Measurements from ENCODE around the gene SIRT1. TPM values are rescaled to one million over a fixed set of nuclear protein-coding genes. Genes with fewer than 3 reads are reported as not detected.
"Not testable (repeated sequence)": the region's sequence is repeated elsewhere in the genome, so short reads cannot be mapped to it uniquely, and the experiment has no call there.

The SIRT1 gene
- total RNA-seq (2021) (41.0 and 42.6 TPM in 2 replicates), Bru-seq, nascent RNA (percentile 92 among the genes with signal in this experiment), BruChase-seq, experiment 1, labeled RNA remaining after a 2-hour chase (percentile 91 among the genes with signal in this experiment), BruChase-seq, experiment 2, labeled RNA remaining after a 6-hour chase (percentile 78 among the genes with signal in this experiment)
- long read RNA-seq, full-length matches to known transcripts, result 59 of 66 reads
- long read RNA-seq, partial matches to known transcripts, result 1 of 66 reads
- long read RNA-seq, other reads (novel, unspliced or antisense), result 6 of 66 reads

- no TSS peak for BruUV-seq (replicated peaks)
Observed at GRCh38 chr10:67884313-67884841, at the start of gene SIRT1. TSS of gene SIRT1 (plus strand) at chr10:67884656. CDS start at chr10:67884722, 66 bp downstream.

GRCh38 chr10:67835541-67836394 lies 48.7 kb upstream of the SIRT1 start:
- CTCF ChIA-PET; BruUV-seq (replicated peaks); intact Hi-C loops (cut with micrococcal nuclease; ENCODE audit: unreplicated experiment); H3K9me3 ChIP-seq (ENCODE audit: low read depth, low read length, poor library complexity, severe bottlenecking); H3K27me3 ChIP-seq (replicated peaks; ENCODE audit: insufficient read depth, low read depth, low read length, poor library complexity); POLR2A ChIA-PET (ENCODE audit: low non-redundant PET); H3K36me3 ChIP-seq (ENCODE audit: insufficient read depth, low read length, poor library complexity, severe bottlenecking): not testable (repeated sequence)
- Histone ChIP-seq H3K4me3 (ENCODE audit: low read depth, low read length, poor library complexity, severe bottlenecking) (peak overlapping the region; percentile 55), H3K4me1 (ENCODE audit: insufficient read depth, low read length, poor library complexity, severe bottlenecking) (peaks cover 29% of the 10 kb centered on the region), H3K27ac (ENCODE audit: low read depth, low read length, poor library complexity, severe bottlenecking) (peak overlapping the region; percentile 60)
- peak; percentile 46 for DNase-seq (ENCODE audit: low spot score)

More at GRCh38 chr10:67884313-67884841, at the start of gene SIRT1:
- intact Hi-C loops (cut with micrococcal nuclease; ENCODE audit: unreplicated experiment), result loop anchor here (1.0 to 10.0 kb wide), 2 partner anchors 190 to 272 kb away; partner anchors contain the start of gene HERC4
- TF ChIP-seq CTCF (conservative IDR thresholded peaks at IDR 0.05; ENCODE audit: low read depth, low read length) (0 out of 2 replicates have a peak, but pooled peaks have one; percentile 7), EZH2 (IDR thresholded peaks at IDR 0.05; ENCODE audit: borderline replicate concordance, low read depth, low read length, poor library complexity, severe bottlenecking) (no peak)
- ChIA-PET POLR2A (ENCODE audit: low non-redundant PET) (no interaction called here), CTCF (no interaction called here)
- H3K36me3 ChIP-seq (ENCODE audit: insufficient read depth, low read length, poor library complexity, severe bottlenecking), result peaks cover 27% of the 10 kb centered on the region
- no peaks in the 10 kb centered on the region for H3K27me3 ChIP-seq (replicated peaks; ENCODE audit: insufficient read depth, low read depth, low read length, poor library complexity)
- peak; percentile 98 for DNase-seq (ENCODE audit: low spot score)
- H3K4me3 ChIP-seq (ENCODE audit: low read depth, low read length, poor library complexity, severe bottlenecking), result peak within 1 kb of the TSS; percentile 92
- H3K27ac ChIP-seq (ENCODE audit: low read depth, low read length, poor library complexity, severe bottlenecking), result peak within 1 kb of the TSS; percentile 87
- peaks cover 16% of the 10 kb centered on the region for H3K4me1 ChIP-seq (ENCODE audit: insufficient read depth, low read length, poor library complexity, severe bottlenecking)
- H3K9me3 ChIP-seq (ENCODE audit: low read depth, low read length, poor library complexity, severe bottlenecking), result no peaks in the 10 kb centered on the region

- H3K9me3 ChIP-seq (ENCODE audit: low read depth, low read length, poor library complexity, severe bottlenecking), result no peaks in the 10 kb centered on the region
- peak overlapping the region; percentile 55 for H3K4me3 ChIP-seq (ENCODE audit: low read depth, low read length, poor library complexity, severe bottlenecking)
- no peaks in the 10 kb centered on the region for H3K27me3 ChIP-seq (replicated peaks; ENCODE audit: insufficient read depth, low read depth, low read length, poor library complexity)
- peak overlapping the region; percentile 60 for H3K27ac ChIP-seq (ENCODE audit: low read depth, low read length, poor library complexity, severe bottlenecking)
- peaks cover 28% of the 10 kb centered on the region for H3K4me1 ChIP-seq (ENCODE audit: insufficient read depth, low read length, poor library complexity, severe bottlenecking)
- H3K36me3 ChIP-seq (ENCODE audit: insufficient read depth, low read length, poor library complexity, severe bottlenecking), result peaks cover 4% of the 10 kb centered on the region
- DNase-seq (ENCODE audit: low spot score), result peak; percentile 70
- TF ChIP-seq CTCF (conservative IDR thresholded peaks at IDR 0.05; ENCODE audit: low read depth, low read length) (no peak), EZH2 (IDR thresholded peaks at IDR 0.05; ENCODE audit: borderline replicate concordance, low read depth, low read length, poor library complexity, severe bottlenecking) (no peak)
- ChIA-PET CTCF (interaction anchor here (0.6 kb wide), 1 partner anchor 17 kb away, joined by 3 read pairs; no protein-coding TSS in a partner anchor), POLR2A (ENCODE audit: low non-redundant PET) (no interaction called here)
- BruUV-seq (replicated peaks), result TSS peak; percentile 95
- intact Hi-C loops (cut with micrococcal nuclease; ENCODE audit: unreplicated experiment), result no loop called here
Observed at GRCh38 chr10:67836488-67836887, 48.0 kb upstream of the SIRT1 start.

All from A673 (cell line).